NCI-H226 (cell line): ENCODE data around the gene ANKIB1.
A peak's percentile ranks its signal among the peaks of the same experiment; 100 is the strongest.
"Not testable (repeated sequence)": the region's sequence is repeated elsewhere in the genome, so short reads cannot be mapped to it uniquely, and the experiment has no call there.

Experiments used
- DNase-seq: peaks from one replicate; pipeline ENCODE4 v3.0.0-alpha.2; 2015

Gene ANKIB1

DNA sequence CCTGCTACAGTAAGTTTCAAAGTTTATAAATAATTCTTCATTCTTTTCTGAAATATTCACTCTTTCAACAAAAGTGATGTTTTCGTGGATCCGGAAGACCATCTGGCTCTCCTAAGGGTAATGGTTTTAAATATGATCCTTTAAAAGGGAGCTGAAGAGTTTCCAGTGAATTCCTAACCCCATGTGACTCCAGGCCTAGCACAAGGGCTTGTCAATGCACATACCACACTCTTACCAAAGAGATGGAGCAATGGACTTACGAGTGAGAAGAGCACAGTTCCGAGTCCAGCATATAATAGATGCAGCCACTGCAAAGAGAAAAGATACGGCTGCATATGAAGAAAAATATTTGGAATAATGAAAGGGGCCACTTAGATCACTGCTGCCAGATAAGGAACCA lies 169.5 kb downstream of the ANKIB1 start:
- no peak for DNase-seq

GRCh38 chr7:92417913-92418312 lies 172.1 kb downstream of the ANKIB1 start:
- DNase-seq, result no peak

- DNase-seq, result no peak
Observed at GRCh38 chr7:92421676-92422435, 176.1 kb downstream of the ANKIB1 start.

- no peak for DNase-seq
Observed at GRCh38 chr7:92422926-92423325, 177.2 kb downstream of the ANKIB1 start.

DNA sequence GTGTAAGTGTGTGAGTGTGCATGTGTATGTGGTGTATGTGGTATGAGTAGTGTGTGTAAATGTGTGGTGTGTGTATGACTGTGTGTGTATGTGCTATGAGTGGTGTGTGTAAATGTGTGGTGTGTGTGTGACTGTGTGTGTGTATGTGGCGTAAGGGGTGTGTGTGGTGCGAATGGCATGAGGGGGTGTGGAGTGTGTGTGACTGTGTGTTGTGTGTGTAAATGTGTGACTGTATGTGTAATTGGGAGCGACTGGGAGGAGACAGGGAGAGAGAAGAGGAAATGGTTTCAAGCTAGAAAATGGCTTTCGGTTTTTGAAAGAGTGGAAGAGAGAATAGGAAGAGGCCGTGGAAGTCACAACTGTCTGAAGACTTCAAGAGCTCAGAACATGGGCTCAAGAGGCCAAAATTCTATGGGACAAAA lies 177.9 kb downstream of the ANKIB1 start:
- DNase-seq, result no peak

- DNase-seq, result no peak
Observed at GRCh38 chr7:92425311-92425947, 179.7 kb downstream of the ANKIB1 start.

GRCh38 chr7:92427193-92427592 lies 181.4 kb downstream of the ANKIB1 start:
- DNase-seq, result no peak

GRCh38 chr7:92432299-92432946 lies 186.6 kb downstream of the ANKIB1 start:
- DNase-seq, result no peak

GRCh38 chr7:92433019-92433418 lies 187.2 kb downstream of the ANKIB1 start:
- DNase-seq, result no peak

DNA sequence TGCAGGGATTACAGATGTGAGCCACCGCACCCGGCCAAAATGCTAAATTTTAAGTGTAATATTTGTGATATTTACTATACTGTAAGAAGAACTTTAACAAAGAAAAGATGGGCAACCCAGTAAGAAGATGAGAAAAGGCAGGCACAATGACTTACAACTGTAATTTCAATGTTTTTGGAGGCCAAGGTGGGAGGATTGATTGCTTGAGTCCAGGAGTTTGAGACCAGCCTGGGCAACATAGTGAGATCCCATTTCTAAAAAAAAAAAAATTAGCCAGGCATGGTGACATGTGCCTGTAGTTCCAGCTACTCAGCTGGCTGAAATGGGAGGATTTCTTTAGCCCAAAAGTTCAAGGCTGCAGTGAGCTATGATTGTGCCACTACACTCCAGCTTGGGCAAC lies 189.8 kb downstream of the ANKIB1 start:
- no peak for DNase-seq

- DNase-seq, result no peak
Observed at GRCh38 chr7:92436612-92437445, 191.1 kb downstream of the ANKIB1 start.

DNA sequence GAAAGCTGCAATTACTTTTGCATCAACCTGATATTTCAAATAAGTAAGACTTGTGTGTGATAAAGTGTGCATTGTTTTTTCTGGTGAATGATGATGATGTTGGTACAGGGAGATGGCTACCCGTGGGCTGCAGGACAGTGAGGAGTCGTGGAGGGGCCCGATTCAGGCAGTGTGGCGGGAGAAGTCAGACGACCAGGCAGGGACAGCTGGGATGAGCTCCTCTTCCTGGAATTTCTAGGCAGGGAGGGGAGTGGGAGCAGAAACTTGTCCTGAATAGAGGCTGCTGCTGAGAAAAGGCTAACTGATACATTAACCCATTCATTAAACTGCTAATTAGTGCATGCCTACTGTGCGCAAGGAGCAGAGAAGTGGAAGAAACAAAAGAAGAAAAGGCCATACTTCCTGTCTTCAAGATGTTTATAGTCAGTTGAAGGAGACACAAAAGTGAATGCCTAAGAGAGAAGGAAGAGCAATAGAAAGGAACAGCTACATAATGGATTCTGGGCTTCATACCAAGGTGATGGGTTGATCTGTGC lies 192.2 kb downstream of the ANKIB1 start:
- no peak for DNase-seq

GRCh38 chr7:92442720-92443119 lies 196.9 kb downstream of the ANKIB1 start:
- not testable (repeated sequence) for DNase-seq

DNA sequence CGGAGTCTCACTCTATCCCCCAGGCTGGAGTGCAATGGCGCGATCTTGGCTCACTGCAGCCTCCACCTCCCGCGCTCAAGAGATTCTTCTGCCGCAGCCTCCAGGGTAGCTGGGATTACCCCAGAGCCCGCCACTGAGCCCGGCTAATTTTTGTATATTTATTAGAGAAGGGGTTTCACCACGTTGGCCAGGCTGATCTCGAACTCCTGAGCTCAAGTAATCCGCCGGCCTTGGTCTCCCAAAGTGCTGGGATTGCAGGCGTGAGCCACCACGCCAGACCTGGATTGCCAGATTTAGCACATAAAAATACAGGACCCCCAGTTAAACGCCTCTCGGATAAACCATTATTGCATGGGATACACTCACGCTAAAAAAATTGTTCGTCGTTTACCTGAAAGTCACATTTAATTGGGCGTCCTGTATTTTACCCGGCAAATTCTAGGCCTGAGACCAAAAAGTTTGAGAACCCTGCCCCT lies 201.1 kb downstream of the ANKIB1 start:
- no peak for DNase-seq

- peak; percentile 85 for DNase-seq
Observed at GRCh38 chr7:92447345-92448204, 201.8 kb downstream of the ANKIB1 start, which contains the start of gene GATAD1. GATAD1 (plus strand) TSS chr7:92447482; CDS start chr7:92447730, 248 bp downstream.

GRCh38 chr7:92448205-92448747 lies 202.5 kb downstream of the ANKIB1 start:
- peak; percentile 66 for DNase-seq
